DMS53 (cell line): ENCODE results near the gene APOL5.
A peak's percentile ranks its signal among the peaks of the same experiment; 100 is the strongest.
"Not testable (repeated sequence)": the region's sequence is repeated elsewhere in the genome, so short reads cannot be mapped to it uniquely, and the experiment has no call there.

ENCODE experiments used
- DNase-seq: peaks from one replicate; lab custom pipeline; 2025; lab: John Stamatoyannopoulos, UW

APOL5 gene

DNA sequence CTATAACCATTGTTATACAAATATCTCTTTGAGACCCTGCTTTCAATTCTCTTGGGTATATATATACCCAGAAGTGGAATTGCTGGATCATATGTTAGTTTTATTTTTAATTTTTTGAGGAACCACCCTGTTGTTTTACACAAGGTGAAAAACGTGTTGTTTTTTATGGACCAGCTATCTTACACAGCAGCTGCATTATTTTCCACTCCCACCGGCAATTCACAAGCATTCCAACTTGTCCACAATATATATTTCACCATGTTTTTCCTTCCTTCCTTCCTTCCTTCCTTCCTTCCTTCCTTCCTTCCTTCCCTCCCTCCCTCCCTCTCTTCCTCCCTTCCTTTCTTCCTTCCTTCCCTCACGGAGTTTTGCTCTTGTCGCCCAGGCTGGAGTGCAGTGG lies 6.3 kb upstream of the APOL5 start:
- DNase-seq: no peak

DNA sequence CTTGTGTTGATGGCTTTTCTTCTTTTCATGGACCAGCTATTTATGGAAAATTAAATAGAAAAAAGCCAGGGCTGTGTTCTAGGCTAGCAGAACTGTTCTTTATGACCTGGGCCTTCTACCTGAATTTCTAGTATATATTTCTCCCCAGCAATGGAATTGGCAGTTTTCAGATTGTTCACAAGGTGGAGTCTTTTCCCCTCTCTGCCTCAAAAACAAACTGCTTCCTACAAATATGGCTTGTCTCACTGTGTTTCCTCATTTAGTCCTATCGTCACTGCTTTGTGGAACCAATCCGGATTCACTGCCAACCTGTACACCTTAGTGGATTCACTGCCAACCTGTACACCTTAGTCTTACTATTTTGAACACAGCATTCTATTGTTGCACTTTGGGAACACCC lies 5.0 kb upstream of the APOL5 start:
- no peak for DNase-seq

DNA sequence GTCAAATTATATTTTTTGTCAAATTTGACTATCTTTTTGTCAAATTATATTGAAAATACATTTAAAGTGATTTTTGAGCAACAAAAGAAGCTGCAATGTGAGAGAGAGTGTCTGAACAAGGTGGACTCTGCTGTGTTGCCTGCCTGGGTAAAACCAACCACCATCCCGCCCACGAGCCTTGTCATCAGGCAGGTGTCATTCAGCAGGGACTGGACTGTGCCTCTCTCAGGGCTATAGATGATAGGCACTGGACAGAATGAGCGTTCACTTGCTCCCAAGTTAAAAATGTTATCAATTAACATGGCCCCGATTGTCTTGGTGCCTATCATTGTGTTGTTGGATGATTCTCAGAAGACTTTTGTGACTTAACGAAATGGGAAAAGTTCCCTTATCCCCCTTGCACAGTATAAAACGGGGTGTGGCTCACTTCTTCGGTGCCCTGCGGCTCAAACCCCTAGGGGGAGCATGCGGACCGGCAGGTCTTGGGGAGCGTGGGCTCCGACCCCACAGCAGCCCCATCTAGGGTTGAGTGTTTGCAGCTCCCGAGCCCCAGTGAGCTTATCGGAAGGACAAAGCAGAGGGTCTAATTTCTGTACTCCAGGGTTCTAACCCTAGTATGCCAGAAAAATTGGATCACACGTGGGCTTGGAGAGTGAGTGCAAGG lies 1.7 kb downstream of the APOL5 start:
- no peak for DNase-seq

DNA sequence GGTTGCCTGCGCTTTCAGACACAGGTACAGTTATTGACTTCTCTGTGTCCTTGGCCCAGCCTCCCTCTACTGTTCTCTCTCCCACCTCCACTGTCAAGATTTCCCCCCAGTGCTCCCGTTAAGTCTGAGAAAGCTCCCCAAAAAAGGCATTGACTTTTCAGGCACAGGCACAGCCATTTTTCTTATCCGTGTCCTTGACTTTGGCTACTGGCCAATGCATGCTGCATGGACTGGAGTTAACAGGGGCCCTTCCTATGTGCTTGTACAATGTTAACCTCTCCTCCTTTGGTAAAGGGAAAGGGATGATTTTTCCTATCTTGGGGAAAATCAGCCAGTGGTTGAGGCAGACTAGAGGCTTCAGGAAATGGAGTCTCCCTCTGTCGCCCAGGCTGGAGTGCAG lies 4.3 kb downstream of the APOL5 start:
- DNase-seq: no peak

DNA sequence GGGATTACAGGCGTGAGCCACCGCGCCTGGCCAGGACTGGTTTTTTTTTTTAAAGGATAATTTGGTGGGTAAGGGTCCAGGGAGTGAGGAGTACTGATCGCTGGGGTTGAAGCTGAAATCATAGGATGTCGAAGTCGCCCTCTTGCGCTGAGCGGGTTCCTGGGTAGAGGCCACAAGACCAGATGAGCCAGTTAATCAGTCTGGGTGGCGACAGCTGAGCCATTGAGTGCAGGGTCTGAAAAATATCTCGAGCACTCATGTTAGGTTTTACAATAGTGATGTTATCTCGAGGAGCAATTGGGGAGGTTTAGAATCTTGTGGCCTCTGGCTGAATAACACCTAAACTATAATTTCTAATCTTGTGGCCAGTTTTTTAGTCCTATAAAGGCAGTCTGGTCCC lies 7.8 kb downstream of the APOL5 start:
- DNase-seq: no peak

DNA sequence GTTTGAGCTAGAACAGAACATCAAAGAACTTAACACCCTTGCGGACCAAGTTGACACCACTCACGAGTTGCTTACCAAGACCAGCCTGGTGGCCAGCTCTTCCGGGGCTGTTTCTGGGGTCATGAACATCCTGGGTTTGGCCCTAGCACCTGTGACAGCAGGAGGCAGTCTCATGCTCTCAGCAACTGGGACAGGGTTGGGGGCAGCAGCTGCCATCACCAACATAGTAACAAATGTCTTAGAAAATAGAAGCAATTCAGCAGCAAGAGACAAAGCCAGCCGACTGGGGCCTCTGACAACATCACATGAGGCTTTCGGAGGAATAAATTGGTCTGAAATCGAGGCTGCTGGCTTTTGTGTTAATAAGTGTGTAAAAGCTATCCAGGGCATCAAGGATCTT lies 8.7 kb downstream of the APOL5 start:
- DNase-seq: no peak

DNA sequence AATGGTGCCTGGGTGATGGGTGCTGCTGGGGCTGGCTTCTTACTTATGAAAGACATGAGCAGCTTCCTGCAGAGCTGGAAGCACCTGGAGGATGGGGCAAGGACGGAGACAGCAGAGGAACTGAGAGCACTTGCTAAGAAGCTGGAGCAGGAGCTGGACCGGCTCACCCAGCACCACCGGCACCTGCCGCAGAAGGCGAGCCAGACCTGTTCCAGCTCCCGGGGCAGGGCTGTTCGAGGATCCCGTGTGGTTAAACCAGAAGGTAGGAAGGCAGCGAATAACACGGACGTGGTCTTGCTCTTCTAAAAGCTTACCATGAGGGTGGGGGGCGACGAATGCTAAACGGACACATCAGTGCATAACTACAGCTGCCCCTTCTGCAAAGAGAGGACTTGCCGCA lies 9.3 kb downstream of the APOL5 start:
- DNase-seq: no peak

DNA sequence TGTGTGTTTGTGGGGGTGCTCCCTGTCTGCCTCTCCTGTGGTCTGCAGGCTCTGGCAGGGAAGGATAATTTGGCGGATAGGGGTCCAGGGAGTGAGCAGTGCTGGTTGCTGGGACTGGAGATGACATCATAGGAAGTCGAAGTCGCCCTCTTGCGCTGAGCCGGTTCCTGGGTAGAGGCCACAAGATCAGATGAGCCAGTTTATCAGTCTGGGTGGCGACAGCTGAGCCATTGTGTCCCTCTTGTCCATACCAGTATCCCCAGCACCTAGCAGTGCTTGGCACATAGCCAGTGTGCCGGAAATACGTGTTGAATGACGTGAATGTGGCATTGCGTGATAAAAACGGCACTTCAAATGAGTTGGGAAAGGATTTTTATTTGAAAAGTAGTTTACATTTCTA lies 9.8 kb downstream of the APOL5 start:
- peak; percentile 54 for DNase-seq

DNA sequence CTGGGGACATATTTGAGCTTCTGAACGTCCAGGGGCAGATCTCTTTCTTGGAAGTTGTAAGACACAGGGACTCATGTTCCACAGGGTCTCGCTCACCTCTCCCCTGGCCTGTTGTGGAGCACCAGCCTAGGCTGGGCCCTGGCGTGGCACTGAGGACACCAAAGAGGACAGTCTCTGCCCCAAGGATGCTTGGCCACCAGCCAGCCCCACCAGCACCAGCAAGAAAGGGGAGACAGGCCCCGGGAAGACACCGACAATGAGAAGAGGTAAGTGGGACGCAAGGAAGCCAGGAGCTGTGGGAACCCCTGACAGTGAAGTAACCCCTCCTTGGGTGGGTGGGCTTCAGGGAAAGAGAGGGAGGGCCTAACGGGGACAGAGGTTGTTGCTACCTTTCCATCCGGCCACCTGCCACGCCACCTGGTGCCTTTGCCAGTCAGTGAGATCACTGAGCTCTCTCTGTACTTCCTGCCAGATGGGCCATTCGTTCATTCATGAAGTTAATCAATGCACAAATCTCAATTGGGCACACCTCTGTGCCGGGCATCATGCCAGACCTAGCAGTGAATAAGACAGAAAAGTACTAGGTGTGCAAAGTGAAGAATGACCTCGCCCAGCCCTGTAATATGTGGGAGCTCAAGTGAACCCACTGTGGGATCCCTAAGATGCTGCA lies 11.1 kb downstream of the APOL5 start:
- peak; percentile 74 for DNase-seq

DNA sequence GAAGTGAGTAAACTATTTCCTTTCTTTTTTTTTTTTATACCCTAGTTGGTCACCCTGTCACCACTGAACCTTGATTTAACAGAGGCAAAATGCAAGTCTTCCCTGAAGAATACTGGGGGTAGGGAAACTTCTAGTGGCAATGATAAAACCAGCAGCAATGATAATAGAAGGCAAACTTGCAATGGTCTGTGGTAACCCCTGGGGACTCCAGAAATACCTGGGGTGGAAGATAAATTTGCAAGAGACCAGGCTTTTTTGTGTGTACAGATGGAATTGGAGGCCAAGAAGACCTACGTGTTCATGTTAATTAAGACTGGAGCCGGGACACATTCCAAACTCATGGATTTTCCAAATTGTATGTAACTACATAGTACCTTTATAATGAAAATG lies 11.6 kb downstream of the APOL5 start:
- no peak for DNase-seq

DNA sequence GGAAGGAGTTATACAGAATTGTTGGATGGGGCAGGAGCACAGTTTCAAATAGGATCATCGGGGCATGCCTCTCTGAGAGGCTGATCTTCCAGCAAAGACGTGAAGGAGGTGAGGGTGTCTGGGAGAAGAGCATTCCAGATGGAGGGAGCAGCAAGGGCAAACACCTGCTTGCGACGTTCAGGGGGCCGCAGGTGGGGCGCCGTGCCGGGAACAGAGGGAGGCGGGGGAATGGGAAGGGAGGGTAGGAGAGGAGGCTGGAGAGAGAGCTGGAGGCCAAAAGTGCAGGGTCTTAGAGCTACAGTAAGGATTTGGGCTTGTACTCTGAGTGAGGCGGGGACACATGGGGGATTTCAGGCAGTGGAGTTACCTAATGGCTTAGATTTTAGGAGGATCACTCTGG lies 13.6 kb downstream of the APOL5 start:
- DNase-seq: no peak

DNA sequence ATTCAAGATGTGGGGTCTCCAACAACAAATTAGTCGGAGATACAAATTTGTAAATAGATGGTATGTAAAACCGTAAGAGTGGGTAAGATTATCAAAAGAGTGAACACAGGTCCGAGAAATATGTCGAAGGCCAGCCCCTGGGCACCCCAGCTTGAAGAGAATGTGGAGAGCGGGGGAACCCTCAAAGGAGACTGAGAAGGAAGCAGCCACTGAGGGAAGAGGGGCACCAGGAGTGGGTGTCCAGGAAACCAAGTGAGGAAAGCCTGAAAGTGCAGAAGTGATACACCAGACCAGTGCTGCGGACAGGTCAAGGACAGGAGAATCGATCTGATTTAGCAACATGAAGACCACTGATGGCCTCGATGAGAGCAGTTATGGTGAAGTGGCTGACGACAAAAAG lies 14.4 kb downstream of the APOL5 start:
- no peak for DNase-seq

DNA sequence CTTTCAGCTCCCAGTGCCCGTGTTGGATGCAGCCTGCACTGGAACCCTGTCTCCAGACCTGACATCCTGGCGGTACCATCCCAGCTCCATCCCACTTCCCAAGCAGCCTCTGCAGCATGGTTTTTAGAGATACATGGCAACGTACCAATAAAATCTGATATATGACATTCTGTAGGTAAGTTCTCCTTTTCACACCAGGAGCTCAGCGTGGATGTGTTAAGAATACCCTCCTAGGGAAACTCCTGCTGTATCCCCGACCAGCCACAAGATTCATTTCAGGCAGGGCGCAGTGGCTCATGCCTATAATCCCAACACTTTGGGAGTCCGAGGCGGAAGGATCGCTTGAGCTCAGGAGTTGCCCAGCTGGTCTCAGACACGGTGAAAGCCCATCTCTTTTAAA lies 15.4 kb downstream of the APOL5 start:
- DNase-seq: no peak

DNA sequence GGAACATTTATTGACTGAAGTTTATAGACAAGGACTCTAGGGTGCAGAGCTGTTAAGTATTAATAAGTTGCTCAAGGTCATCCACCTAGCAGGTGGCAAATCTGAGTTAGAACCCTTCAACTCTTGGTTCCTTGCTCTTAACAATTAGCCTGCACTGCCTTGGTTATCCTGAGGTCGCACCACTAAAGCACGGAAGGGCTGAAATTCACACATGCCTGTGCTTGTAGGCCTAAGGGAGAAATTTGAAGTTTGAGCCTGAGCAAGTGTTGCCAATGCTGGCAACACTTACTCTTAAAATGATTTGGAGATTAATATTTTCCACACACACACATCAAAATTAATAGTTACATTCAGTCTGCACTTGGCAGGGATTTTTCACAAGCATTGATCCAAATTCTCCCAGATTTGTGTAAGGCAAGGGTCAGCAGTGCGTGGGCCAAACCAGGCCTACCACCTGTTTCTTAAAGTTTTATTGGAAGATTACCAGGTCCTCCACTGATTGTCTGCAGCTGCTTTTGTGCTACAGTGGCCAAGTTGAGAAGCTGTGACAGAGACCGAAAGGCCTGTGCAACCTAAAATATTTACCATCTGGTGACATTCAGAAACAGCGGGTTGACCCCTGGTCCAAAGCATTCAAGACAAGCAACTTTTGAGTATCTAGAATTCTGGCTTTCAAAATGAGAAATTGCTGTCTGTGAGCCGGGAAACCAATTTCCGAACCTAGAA lies 16.3 kb downstream of the APOL5 start:
- no peak for DNase-seq

DNA sequence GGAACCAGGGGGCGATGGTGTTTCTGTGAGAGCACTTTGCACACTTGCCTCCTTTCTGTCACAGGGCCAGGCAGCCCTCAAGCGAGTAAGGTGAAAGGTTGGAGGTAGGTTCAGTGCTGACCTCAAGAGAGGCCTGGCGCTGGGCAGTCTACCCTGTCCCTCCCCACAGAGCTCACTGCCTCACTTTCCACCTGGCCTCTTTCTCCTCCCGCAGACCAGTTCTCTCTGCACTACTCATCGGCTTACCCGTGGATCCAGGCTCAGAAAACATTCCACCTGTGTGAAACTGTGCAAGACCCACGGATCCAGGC lies 16.8 kb downstream of the APOL5 start:
- DNase-seq: no peak

DNA sequence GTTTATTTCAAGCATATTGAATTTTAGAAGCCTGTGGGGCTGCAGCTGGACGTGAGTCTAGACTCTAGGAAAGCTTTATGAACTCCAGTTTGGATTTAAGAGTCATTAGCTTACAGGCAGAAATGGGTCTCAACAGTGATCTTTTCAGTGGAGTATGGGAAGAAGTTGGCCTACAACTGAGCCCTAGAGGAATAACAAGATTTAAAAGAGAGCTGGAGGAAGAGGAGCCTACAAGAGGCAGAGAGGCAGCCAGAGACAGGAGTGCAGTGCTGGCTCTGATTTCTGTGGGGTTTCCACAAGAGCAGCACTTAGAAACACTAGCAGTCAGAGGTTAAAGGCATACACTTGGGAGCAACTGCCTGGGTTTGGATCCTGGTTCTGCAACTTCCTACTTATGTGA lies 17.9 kb downstream of the APOL5 start:
- DNase-seq: no peak

DNA sequence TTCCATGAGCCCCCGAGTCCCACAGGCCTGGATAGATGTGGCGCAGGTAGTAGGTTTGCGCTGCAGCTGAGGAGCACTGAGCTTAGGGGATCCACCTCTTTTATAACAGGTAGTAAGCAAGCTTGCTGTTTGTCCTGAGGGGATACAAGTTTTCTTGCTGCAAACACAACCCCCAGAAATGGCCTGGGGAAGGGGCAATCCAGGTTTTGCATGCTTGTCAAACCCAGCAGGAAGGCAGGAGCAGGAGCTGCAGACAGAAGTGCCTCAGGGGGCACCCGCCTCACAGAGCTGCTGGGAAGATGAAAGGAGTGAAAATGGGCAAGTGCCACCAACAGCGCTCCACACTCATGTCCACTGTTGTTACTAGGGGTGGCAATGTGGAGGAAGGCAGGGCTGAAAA lies 18.5 kb downstream of the APOL5 start:
- DNase-seq: no peak

DNA sequence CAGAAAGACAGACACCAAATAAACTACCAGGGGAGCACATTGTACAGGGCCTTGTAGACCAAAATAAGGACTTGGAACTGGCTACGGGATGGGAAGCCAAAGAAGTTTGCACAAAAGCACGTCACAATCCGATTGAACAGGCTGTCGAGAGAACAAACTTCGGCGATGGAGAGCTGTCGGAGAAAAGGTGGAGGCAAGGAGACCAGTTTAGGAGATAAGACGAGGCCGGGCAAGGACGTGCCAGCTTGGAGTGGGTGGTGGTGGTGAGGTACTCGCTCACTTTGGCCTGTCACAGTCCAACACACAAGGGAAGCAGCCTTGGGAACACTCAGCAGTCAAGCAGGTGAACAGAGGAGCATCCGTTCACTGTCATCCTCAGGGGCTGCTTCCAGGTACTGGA lies 19.0 kb downstream of the APOL5 start:
- no peak for DNase-seq

DNA sequence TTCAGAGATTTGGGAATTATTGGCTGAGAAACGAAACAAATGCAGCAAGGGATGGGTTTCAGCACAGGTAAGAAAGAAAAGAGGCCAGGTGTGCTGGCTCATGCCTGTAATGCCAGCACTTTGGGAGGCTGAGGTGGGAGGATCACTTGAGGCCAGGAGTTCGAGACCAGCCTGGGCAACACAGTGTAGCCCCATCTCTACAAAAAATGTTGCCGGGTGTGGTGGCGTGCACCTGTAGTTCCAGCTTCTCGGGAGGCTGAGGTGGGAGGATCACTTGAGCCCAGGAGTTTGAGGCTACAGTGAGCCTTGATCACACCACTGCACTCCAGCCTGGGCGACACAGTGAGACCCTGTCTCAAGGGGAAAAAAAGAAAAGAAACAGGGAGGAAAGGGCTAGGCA lies 20.2 kb downstream of the APOL5 start:
- DNase-seq: not testable (repeated sequence)

DNA sequence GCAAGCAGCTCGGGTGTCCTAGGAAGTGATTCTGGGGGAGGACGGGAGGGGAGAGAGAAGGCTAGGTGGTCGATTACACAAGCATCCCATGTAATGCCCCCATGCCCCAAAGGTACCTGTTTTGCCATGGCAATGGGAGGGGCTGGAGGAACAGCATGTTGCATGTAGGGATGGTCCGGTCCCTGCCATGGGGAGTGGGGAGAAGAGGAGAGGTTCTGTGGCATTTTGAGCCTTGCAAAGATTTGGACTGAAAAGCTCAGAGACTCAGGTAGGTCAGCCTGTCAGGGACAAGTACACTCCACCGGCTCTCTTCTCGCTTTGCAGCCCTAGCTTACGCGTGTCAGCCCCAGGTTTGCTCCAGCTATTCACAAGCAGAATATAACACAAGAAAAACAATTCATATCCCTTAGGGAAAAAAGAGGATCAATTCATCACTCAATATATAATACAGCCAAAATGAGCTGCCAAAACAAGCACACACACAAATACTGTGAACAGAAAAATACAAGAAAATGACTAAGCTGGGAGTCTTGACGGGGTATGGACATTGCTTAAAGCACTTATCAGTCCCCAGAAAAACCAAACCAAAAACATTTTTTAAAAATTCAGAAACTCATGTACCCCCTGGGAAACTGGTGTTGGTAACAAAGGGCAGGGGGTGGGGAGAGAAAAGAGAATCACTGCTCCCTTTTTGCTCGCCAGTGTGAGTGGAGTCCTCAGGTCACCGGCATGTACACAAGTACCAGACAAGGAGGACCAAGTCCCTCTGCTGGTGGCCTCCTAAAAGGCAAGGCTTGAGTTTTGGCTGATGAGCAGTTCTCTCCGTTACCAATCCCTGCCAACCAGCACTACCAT lies 21.6 kb downstream of the APOL5 start:
- DNase-seq: no peak

DNA sequence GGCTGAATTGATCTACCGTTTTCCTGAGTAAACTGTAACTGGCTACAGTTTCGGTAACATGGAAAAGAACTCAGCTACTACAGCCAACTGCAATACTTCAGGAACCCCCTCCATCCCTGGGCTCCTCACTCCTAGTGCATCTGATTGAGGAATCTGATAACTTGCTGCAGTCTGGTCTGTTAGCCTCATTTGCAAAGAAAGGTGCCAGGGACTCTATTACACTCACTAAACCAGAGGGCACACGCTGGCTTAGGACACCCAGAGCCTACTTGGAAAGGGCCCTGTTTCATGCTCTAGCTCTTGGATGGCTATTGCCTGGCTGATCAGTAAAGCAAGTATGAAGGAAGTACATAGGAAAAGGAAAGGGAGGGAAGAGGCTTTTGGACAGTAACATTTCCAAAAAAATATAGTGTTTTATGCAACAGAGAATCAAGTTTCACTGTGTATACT lies 22.3 kb downstream of the APOL5 start:
- no peak for DNase-seq

DNA sequence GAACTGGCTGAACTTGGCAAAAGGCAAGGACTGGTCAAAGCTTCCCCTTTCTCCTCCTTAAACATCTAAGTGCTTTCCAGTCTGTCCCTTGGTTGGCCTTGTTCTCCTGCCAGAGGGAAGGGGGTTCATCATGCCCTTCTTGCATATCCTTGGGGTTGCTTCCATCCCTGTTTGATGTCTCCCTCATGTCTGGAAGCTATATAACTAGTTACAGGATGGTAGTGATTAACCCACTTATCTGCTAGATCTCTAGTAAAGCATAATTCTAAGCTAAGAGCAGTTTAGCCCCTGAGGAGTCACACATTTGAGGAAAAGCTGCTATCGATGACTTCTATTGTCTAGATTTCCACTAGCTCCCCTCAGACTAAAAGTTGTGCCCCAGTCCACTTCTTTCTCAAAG lies 22.9 kb downstream of the APOL5 start:
- DNase-seq: no peak
